MCF 10A (cell line): ENCODE results near the gene LRRC49. TPM values are rescaled to one million over a fixed set of nuclear protein-coding genes. Genes with fewer than 3 reads are reported as not detected.

Source experiments
- BruUV-seq: library from RNA; stranded (reverse); fragments of 400-500 nt; replicated peaks from 2 replicates; lab custom pipeline; 2021; lab: Mats Ljungman, UMichigan
- CTCF ChIA-PET: fragments of 300-600 bp; sonication (Branson Sonifier 250); formaldehyde crosslinking; extraction: SDS; loops from one replicate; lab custom pipeline; 2021; ENCODE audit warnings: antibody characterized with exemption, inconsistent platforms; lab: Yijun Ruan, JAX
- POLR2A ChIA-PET: fragments of 300-600, 350-650 bp; sonication (Branson Sonifier 250); formaldehyde crosslinking; extraction: SDS; loops from one replicate; lab custom pipeline; 2020; ENCODE audit warnings: antibody characterized with exemption, inconsistent platforms; lab: Yijun Ruan, JAX
- DNase-seq: peaks from one replicate; pipeline ENCODE4 v3.0.0-alpha.2; 2018; ENCODE audit not compliant: unreplicated experiment
- H3K27ac Mint-ChIP-seq: one replicate; pipeline ENCODE4 v1.8.0; 2022; ENCODE audit warnings: mild to moderate bottlenecking, low read depth, mixed read lengths; ENCODE audit not compliant: unreplicated experiment
- H3K27me3 Mint-ChIP-seq: one replicate; pipeline ENCODE4 v1.8.0; 2022; ENCODE audit warnings: mixed read lengths; ENCODE audit not compliant: insufficient read depth, unreplicated experiment
- H3K36me3 Mint-ChIP-seq: one replicate; pipeline ENCODE4 v1.8.0; 2022; ENCODE audit warnings: mild to moderate bottlenecking, moderate library complexity, mixed read lengths; ENCODE audit not compliant: insufficient read depth, unreplicated experiment
- H3K4me1 Mint-ChIP-seq: one replicate; pipeline ENCODE4 v1.8.0; 2022; ENCODE audit warnings: mixed read lengths; ENCODE audit not compliant: insufficient read depth, unreplicated experiment
- H3K4me3 Mint-ChIP-seq: one replicate; pipeline ENCODE4 v1.8.0; 2022; ENCODE audit warnings: mild to moderate bottlenecking, moderate library complexity, mixed read lengths; ENCODE audit not compliant: unreplicated experiment
- H3K9me3 Mint-ChIP-seq: one replicate; pipeline ENCODE4 v1.8.0; 2022; ENCODE audit warnings: mixed read lengths; ENCODE audit not compliant: unreplicated experiment
- CTCF ChIP-seq: fragments of 200-600 bp; IDR thresholded peaks from one replicate; pipeline ENCODE4 v1.8.0; 2022; ENCODE audit warnings: antibody characterized with exemption, mild to moderate bottlenecking; ENCODE audit not compliant: unreplicated experiment
- intact Hi-C: fragments of 100-400 bp; cut with micrococcal nuclease; formaldehyde crosslinking; loops from 2 replicates; pipeline ENCODE4 v1.14.1; 2022
- total RNA-seq: library from RNA; stranded (reverse); gene quantifications from 2 replicates; pipeline ENCODE4 v1.2.3, GENCODE V29; 2022

The LRRC49 gene
- total RNA-seq, 1 experiment from 2014 or later: 8.4 TPM

GRCh38 chr15:71088155-71088554 is 195.5 kb downstream of the LRRC49 start:
- intact Hi-C loops: no loop called here
- H3K27me3 Mint-ChIP-seq: no peaks in the 10 kb centered on the region
- ChIA-PET POLR2A (interaction anchor here (0.6 kb wide), 1 partner anchor 597 kb away, joined by 3 read pairs; no protein-coding TSS in a partner anchor), CTCF (no interaction called here)
- H3K9me3 Mint-ChIP-seq: peaks cover 14% of the 10 kb centered on the region
- H3K36me3 Mint-ChIP-seq: peaks cover 6% of the 10 kb centered on the region
- H3K27ac Mint-ChIP-seq: no peak overlapping the region
- no peak for TF ChIP-seq CTCF
- peaks cover 4% of the 10 kb centered on the region for H3K4me1 Mint-ChIP-seq
- BruUV-seq: no TSS peak
- DNase-seq: no peak
- H3K4me3 Mint-ChIP-seq: no peak overlapping the region

- CTCF ChIA-PET: interaction anchor here (0.6 kb wide), 1 partner anchor 1055 kb away, joined by 5 read pairs; no protein-coding TSS in a partner anchor
- peaks cover 9% of the 10 kb centered on the region for H3K4me1 Mint-ChIP-seq
- H3K4me3 Mint-ChIP-seq: no peak overlapping the region
- H3K27me3 Mint-ChIP-seq: no peaks in the 10 kb centered on the region
- intact Hi-C loops: no loop called here
- peaks cover 14% of the 10 kb centered on the region for H3K9me3 Mint-ChIP-seq
- POLR2A ChIA-PET: no interaction called here
- TF ChIP-seq CTCF: no peak
- BruUV-seq: no TSS peak
- no peak overlapping the region for H3K27ac Mint-ChIP-seq
- H3K36me3 Mint-ChIP-seq: peaks cover 3% of the 10 kb centered on the region
- no peak for DNase-seq
Measured at GRCh38 chr15:71088683-71089082, 196.1 kb downstream of the LRRC49 start.

GRCh38 chr15:71089801-71090200 is 197.2 kb downstream of the LRRC49 start:
- no peaks in the 10 kb centered on the region for H3K36me3 Mint-ChIP-seq
- no peaks in the 10 kb centered on the region for H3K27me3 Mint-ChIP-seq
- BruUV-seq: no TSS peak
- peaks cover 14% of the 10 kb centered on the region for H3K9me3 Mint-ChIP-seq
- peaks cover 13% of the 10 kb centered on the region for H3K4me1 Mint-ChIP-seq
- no peak for TF ChIP-seq CTCF
- no peak overlapping the region for H3K27ac Mint-ChIP-seq
- CTCF ChIA-PET: no interaction called here
- POLR2A ChIA-PET: interaction anchor here (0.5 kb wide), 1 partner anchor 17 kb away, joined by 3 read pairs; no protein-coding TSS in a partner anchor
- no peak overlapping the region for H3K4me3 Mint-ChIP-seq
- DNase-seq: no peak
- intact Hi-C loops: no loop called here

- TF ChIP-seq CTCF: no peak
- Mint-ChIP-seq H3K36me3 (no peaks in the 10 kb centered on the region), H3K4me3 (no peak overlapping the region), H3K27ac (no peak overlapping the region), H3K9me3 (peaks cover 11% of the 10 kb centered on the region), H3K4me1 (peaks cover 18% of the 10 kb centered on the region), H3K27me3 (no peaks in the 10 kb centered on the region)
- intact Hi-C loops: no loop called here
- no TSS peak for BruUV-seq
- ChIA-PET POLR2A (no interaction called here), CTCF (interaction anchor here (0.7 kb wide), 1 partner anchor 23 kb away, joined by 3 read pairs; no protein-coding TSS in a partner anchor)
- no peak for DNase-seq
Measured at GRCh38 chr15:71091601-71092000, 199.0 kb downstream of the LRRC49 start.
